Measurements from ENCODE around the gene LRRTM4. TPM values are rescaled to one million over a fixed set of nuclear protein-coding genes. Genes with fewer than 3 reads are reported as not detected.

The LRRTM4 gene
- total RNA-seq, 2 experiments from 2014 or later, result not detected

DNA sequence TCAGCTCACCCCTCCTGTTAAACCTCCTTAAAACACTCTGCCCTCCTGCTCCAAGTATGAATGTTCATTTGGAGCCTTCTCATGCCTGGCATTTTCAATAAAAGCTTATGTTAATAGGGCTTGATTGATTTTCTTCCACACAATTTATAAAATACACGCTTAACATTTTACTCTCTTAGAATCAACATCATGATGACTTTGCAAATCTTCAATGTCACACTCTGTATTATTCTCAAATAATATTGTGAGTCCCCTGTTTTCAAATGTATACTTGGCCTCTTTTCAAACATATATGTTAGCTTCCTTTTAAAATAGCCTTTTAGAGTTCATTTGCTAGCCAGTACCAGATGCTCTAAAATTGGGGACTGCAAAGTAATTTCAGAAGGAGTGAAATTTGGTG is 520.3 kb downstream of the LRRTM4 start:
- Mint-ChIP-seq H3K4me3 (no peak overlapping the region), H3K27me3 (no peaks in the 10 kb centered on the region), H3K4me1 (no peaks in the 10 kb centered on the region), H3K27ac (no peak overlapping the region), H3K36me3 (ENCODE audit: low read depth) (no peaks in the 10 kb centered on the region), H3K9me3 (ENCODE audit: low read depth) (peaks cover 19% of the 10 kb centered on the region)
- ChIA-PET POLR2A (no interaction called here), CTCF (no interaction called here)
- intact Hi-C loops (cut with DNase I, micrococcal nuclease), result no loop called here
- DNase-seq (no peak), ATAC-seq (no peak)

GRCh38 chr2:76998704-76999103 is 523.5 kb downstream of the LRRTM4 start:
- Mint-ChIP-seq H3K4me3 (no peak overlapping the region), H3K27me3 (no peaks in the 10 kb centered on the region), H3K36me3 (ENCODE audit: low read depth) (no peaks in the 10 kb centered on the region), H3K9me3 (ENCODE audit: low read depth) (peaks cover 10% of the 10 kb centered on the region), H3K27ac (no peak overlapping the region), H3K4me1 (no peaks in the 10 kb centered on the region)
- POLR2A ChIA-PET, result no interaction called here
- ATAC-seq, result no peak
- no peak for DNase-seq
- CTCF ChIA-PET, result no interaction called here
- intact Hi-C loops (cut with DNase I, micrococcal nuclease), result no loop called here

DNA sequence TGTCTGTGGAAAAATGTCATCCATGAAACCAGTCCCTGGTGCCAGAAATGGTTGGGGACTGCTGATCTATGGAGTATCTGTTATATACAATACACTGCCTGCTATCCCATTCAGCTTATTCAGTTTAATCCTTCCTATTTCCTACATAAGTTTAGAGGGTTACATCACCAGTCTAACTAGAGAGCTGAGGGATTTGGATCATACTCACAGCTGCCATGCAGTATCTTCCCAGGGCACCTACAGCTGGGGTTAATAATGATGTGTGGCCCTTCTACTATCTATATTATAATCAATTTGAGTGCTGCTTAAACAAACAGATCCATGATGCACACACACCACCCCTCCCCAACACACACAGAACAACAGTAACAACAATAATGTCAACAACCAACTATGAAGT is 524.0 kb downstream of the LRRTM4 start:
- intact Hi-C loops (cut with DNase I, micrococcal nuclease), result no loop called here
- no peaks in the 10 kb centered on the region for H3K27me3 Mint-ChIP-seq
- no peak for DNase-seq
- H3K4me1 Mint-ChIP-seq, result no peaks in the 10 kb centered on the region
- no peak overlapping the region for H3K4me3 Mint-ChIP-seq
- ATAC-seq, result no peak
- ChIA-PET CTCF (no interaction called here), POLR2A (no interaction called here)
- H3K27ac Mint-ChIP-seq, result no peak overlapping the region
- H3K36me3 Mint-ChIP-seq (ENCODE audit: low read depth), result no peaks in the 10 kb centered on the region
- H3K9me3 Mint-ChIP-seq (ENCODE audit: low read depth), result peaks cover 5% of the 10 kb centered on the region

- no peaks in the 10 kb centered on the region for H3K4me1 Mint-ChIP-seq
- no peak overlapping the region for H3K27ac Mint-ChIP-seq
- POLR2A ChIA-PET, result no interaction called here
Observed at GRCh38 chr2:76997296-76997695, 524.9 kb downstream of the LRRTM4 start.

GRCh38 chr2:76985387-76986136 is 536.6 kb downstream of the LRRTM4 start:
- H3K27me3 Mint-ChIP-seq, result no peaks in the 10 kb centered on the region
- ATAC-seq (no peak), DNase-seq (no peak)
- H3K36me3 Mint-ChIP-seq (ENCODE audit: low read depth), result no peaks in the 10 kb centered on the region
- H3K9me3 Mint-ChIP-seq (ENCODE audit: low read depth), result peaks cover 5% of the 10 kb centered on the region
- no peak overlapping the region for H3K4me3 Mint-ChIP-seq
- CTCF ChIA-PET, result no interaction called here
- intact Hi-C loops (cut with DNase I, micrococcal nuclease), result no loop called here
- no peak overlapping the region for H3K27ac Mint-ChIP-seq
- no peaks in the 10 kb centered on the region for H3K4me1 Mint-ChIP-seq
- POLR2A ChIA-PET, result no interaction called here

More at GRCh38 chr2:76997296-76997695, 524.9 kb downstream of the LRRTM4 start:
- intact Hi-C loops (cut with DNase I, micrococcal nuclease), result no loop called here
- CTCF ChIA-PET, result no interaction called here
- no peak for ATAC-seq
- Mint-ChIP-seq H3K27me3 (no peaks in the 10 kb centered on the region), H3K36me3 (ENCODE audit: low read depth) (no peaks in the 10 kb centered on the region), H3K4me3 (no peak overlapping the region), H3K9me3 (ENCODE audit: low read depth) (peaks cover 5% of the 10 kb centered on the region)
- no peak for DNase-seq

GRCh38 chr2:76984359-76984758 is 537.8 kb downstream of the LRRTM4 start:
- DNase-seq, result no peak
- Mint-ChIP-seq H3K4me1 (no peaks in the 10 kb centered on the region), H3K27ac (no peak overlapping the region), H3K36me3 (ENCODE audit: low read depth) (no peaks in the 10 kb centered on the region), H3K27me3 (no peaks in the 10 kb centered on the region), H3K4me3 (no peak overlapping the region), H3K9me3 (ENCODE audit: low read depth) (peaks cover 5% of the 10 kb centered on the region)
- ATAC-seq, result no peak
- ChIA-PET CTCF (interaction anchor here (0.8 kb wide), 1 partner anchor 31 kb away, joined by 4 read pairs; no protein-coding TSS in a partner anchor), POLR2A (no interaction called here)
- intact Hi-C loops (cut with DNase I, micrococcal nuclease), result no loop called here

- intact Hi-C loops (cut with DNase I, micrococcal nuclease), result no loop called here
- Mint-ChIP-seq H3K4me1 (no peaks in the 10 kb centered on the region), H3K27ac (no peak overlapping the region), H3K4me3 (no peak overlapping the region), H3K27me3 (no peaks in the 10 kb centered on the region), H3K9me3 (ENCODE audit: low read depth) (peaks cover 8% of the 10 kb centered on the region), H3K36me3 (ENCODE audit: low read depth) (no peaks in the 10 kb centered on the region)
- ChIA-PET CTCF (no interaction called here), POLR2A (no interaction called here)
- DNase-seq (no peak), ATAC-seq (no peak)
Observed at GRCh38 chr2:76980067-76980787, 541.9 kb downstream of the LRRTM4 start.

DNA sequence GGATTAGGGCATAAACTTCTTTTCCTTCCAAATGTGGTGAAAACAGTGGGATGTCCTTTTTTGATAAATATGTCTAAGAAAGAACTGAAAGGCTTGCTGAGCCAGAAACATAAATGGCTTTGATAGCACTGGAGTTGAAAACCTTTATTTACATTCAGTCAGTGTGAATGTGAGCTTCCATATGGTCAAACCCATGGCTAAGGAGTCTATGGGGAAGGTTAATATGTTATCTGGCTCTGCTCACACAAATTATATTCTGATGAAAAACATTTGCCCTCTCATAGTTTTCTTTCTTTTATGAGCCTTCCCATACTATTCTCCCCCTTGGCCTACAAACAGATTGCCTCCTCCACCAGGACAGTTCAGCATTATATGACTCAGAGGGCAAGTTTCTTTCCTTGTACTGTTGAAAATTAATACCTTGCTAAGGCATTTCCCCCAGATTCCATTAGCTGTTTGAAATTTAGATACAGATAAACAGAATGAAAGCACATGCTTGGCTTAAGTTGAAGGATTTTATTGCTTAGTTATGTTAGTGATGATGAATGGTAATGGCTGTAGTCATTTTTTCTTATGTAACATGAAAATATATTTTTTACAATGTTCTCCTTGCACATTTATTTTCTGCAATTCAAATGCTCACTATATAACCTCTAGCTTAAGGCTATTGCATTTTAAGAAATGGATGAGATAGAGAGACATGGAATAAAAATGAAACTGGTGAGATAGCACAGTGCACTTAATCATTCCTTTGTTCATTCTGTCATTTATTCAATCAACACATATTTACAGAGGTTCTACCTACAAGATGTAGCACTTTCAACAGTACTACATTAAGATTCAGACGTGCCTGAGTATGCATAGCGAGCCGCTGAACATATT is 544.1 kb downstream of the LRRTM4 start:
- no peak overlapping the region for H3K27ac Mint-ChIP-seq
- CTCF ChIA-PET, result no interaction called here
- intact Hi-C loops (cut with DNase I, micrococcal nuclease), result no loop called here

DNA sequence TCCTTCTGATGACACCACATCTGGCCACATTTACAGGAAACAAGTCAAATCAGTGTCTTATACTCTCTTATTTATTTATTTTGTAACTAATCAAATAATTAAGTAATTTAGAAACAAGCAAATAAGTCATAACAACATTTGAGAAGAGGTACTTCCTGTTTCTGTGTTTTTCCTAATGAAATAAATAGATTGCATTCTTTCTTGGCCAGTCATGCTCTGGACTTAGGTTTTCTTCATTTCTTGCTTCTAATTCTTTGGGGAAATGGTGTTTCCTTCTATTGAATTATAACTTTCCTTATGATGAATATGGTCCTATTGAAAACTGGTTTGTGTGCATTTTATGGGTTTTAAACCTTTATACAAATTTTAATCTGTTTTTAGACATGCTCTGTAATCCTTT is 546.4 kb downstream of the LRRTM4 start:
- CTCF ChIA-PET, result no interaction called here
- Mint-ChIP-seq H3K36me3 (ENCODE audit: low read depth) (no peaks in the 10 kb centered on the region), H3K4me3 (no peak overlapping the region), H3K9me3 (ENCODE audit: low read depth) (peaks cover 5% of the 10 kb centered on the region), H3K27me3 (no peaks in the 10 kb centered on the region), H3K4me1 (no peaks in the 10 kb centered on the region), H3K27ac (no peak overlapping the region)
- no peak for ATAC-seq
- POLR2A ChIA-PET, result no interaction called here
- no peak for DNase-seq
- intact Hi-C loops (cut with DNase I, micrococcal nuclease), result no loop called here

More for the DNA sequence above, 544.1 kb downstream of the LRRTM4 start:
- Mint-ChIP-seq H3K4me3 (no peak overlapping the region), H3K36me3 (ENCODE audit: low read depth) (no peaks in the 10 kb centered on the region), H3K4me1 (no peaks in the 10 kb centered on the region), H3K27me3 (no peaks in the 10 kb centered on the region), H3K9me3 (ENCODE audit: low read depth) (peaks cover 8% of the 10 kb centered on the region)
- no peak for DNase-seq
- POLR2A ChIA-PET, result no interaction called here
- ATAC-seq, result no peak

- H3K36me3 Mint-ChIP-seq (ENCODE audit: low read depth), result no peaks in the 10 kb centered on the region
- H3K4me1 Mint-ChIP-seq, result no peaks in the 10 kb centered on the region
- H3K4me3 Mint-ChIP-seq, result no peak overlapping the region
- no peak overlapping the region for H3K27ac Mint-ChIP-seq
- ATAC-seq, result no peak
- H3K27me3 Mint-ChIP-seq, result no peaks in the 10 kb centered on the region
- ChIA-PET POLR2A (no interaction called here), CTCF (no interaction called here)
- peaks cover 5% of the 10 kb centered on the region for H3K9me3 Mint-ChIP-seq (ENCODE audit: low read depth)
- intact Hi-C loops (cut with DNase I, micrococcal nuclease), result no loop called here
- DNase-seq, result no peak
Observed at GRCh38 chr2:76973610-76974009, 548.6 kb downstream of the LRRTM4 start.

- DNase-seq, result no peak
- ChIA-PET POLR2A (no interaction called here), CTCF (no interaction called here)
- intact Hi-C loops (cut with DNase I, micrococcal nuclease), result no loop called here
- Mint-ChIP-seq H3K9me3 (ENCODE audit: low read depth) (no peaks in the 10 kb centered on the region), H3K4me1 (no peaks in the 10 kb centered on the region), H3K27ac (no peak overlapping the region), H3K27me3 (no peaks in the 10 kb centered on the region), H3K36me3 (ENCODE audit: low read depth) (no peaks in the 10 kb centered on the region), H3K4me3 (no peak overlapping the region)
- ATAC-seq, result no peak
Observed at GRCh38 chr2:76965772-76966171, 556.4 kb downstream of the LRRTM4 start.

DNA sequence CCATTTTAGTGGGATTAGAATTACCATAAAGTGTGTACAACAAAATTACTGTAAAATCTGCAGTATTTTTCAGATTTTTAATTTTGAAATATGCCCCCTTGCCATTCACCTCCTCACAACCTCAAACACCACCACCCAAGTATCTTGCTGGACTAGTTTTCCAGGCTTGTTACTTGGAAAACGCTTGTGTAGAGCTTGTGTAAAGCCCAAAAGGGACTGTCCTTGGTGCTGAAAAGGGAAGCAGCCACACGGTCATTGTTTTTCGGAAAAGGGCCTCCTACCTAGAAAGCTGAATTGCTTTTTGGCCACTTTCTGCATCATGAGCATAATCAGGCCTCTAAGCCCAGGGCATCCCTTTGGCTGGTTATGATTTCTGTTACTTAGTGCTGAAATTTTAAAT is 563.4 kb downstream of the LRRTM4 start:
- CTCF ChIA-PET, result no interaction called here
- DNase-seq, result no peak
- POLR2A ChIA-PET, result no interaction called here
- intact Hi-C loops (cut with DNase I, micrococcal nuclease), result no loop called here
- no peak for ATAC-seq
- H3K4me3 Mint-ChIP-seq, result no peak overlapping the region
- H3K36me3 Mint-ChIP-seq (ENCODE audit: low read depth), result no peaks in the 10 kb centered on the region
- H3K27ac Mint-ChIP-seq, result no peak overlapping the region
- no peaks in the 10 kb centered on the region for H3K4me1 Mint-ChIP-seq
- peaks cover 3% of the 10 kb centered on the region for H3K9me3 Mint-ChIP-seq (ENCODE audit: low read depth)
- no peaks in the 10 kb centered on the region for H3K27me3 Mint-ChIP-seq

Measured in activated CD4-positive, alpha-beta T cell treated with anti-CD3 and anti-CD28 coated beads for 36 hours (primary cell).